Mesenchymal stem cell (in vitro differentiated cells and primary cell): ENCODE data around the gene MFSD6L.

Source experiments
- DNase-seq: peaks from one replicate; pipeline ENCODE4 v3.0.0-alpha.2; 2013
- H2AFZ ChIP-seq: one replicate; pipeline ENCODE4 v1.6.1; 2013; ENCODE audit warnings: low read depth, mild to moderate bottlenecking, control low read depth, inconsistent platforms, low read length, moderate library complexity
- H2AK5ac ChIP-seq: 2 replicates; pipeline ENCODE4 v1.6.1; 2013; ENCODE audit warnings: low read length, moderate library complexity, mild to moderate bottlenecking, inconsistent platforms; ENCODE audit not compliant: severe bottlenecking
- H2BK120ac ChIP-seq: one replicate; pipeline ENCODE4 v1.6.1; 2013; ENCODE audit warnings: low read depth, mild to moderate bottlenecking, inconsistent platforms, low read length, moderate library complexity
- H2BK12ac ChIP-seq, 2 experiments: one replicate each; pipeline ENCODE4 v1.6.1; 2013; ENCODE audit warnings: inconsistent platforms in 2 of 2, low read length in 2 of 2, mild to moderate bottlenecking in 2 of 2, moderate library complexity in 2 of 2, control low read depth in 1 of 2
- H2BK15ac ChIP-seq: one replicate; pipeline ENCODE4 v1.6.1; 2013; ENCODE audit warnings: mild to moderate bottlenecking, low read depth, inconsistent platforms; ENCODE audit not compliant: poor library complexity, severe bottlenecking
- H2BK5ac ChIP-seq: 2 replicates; pipeline ENCODE4 v1.6.1; 2013; ENCODE audit warnings: low read depth, mild to moderate bottlenecking, low read length, control low read depth, inconsistent platforms; ENCODE audit not compliant: poor library complexity, severe bottlenecking
- H3K14ac ChIP-seq, 2 experiments: one replicate each; pipeline ENCODE4 v1.6.1; 2013; ENCODE audit warnings: inconsistent platforms in 2 of 2, low read length in 2 of 2, control low read depth in 1 of 2, mild to moderate bottlenecking in 1 of 2, moderate library complexity in 1 of 2
- H3K18ac ChIP-seq, 2 experiments: one replicate each; pipeline ENCODE4 v1.6.1; 2013; ENCODE audit warnings: inconsistent platforms in 2 of 2, low read length in 2 of 2, control low read depth in 1 of 2, low read depth in 1 of 2, mild to moderate bottlenecking in 1 of 2
- H3K23ac ChIP-seq, 2 experiments: one replicate each; pipeline ENCODE4 v1.6.1; 2013; ENCODE audit warnings: inconsistent platforms in 2 of 2, low read length in 2 of 2, mild to moderate bottlenecking in 2 of 2, moderate library complexity in 2 of 2, control low read depth in 1 of 2
- H3K27ac ChIP-seq: 2 replicates; pipeline ENCODE4 v1.5.1; 2013; ENCODE audit warnings: mild to moderate bottlenecking, moderate library complexity, low read length, control low read depth, inconsistent platforms; ENCODE audit not compliant: poor library complexity, severe bottlenecking
- H3K27me3 ChIP-seq, 2 experiments: 2 replicates each; pipeline versions ENCODE4 v1.6.1 to v1.7.0; 2013; ENCODE audit warnings: low read length in 2 of 2, mild to moderate bottlenecking in 2 of 2, moderate library complexity in 2 of 2, control low read depth in 1 of 2, inconsistent platforms in 1 of 2; ENCODE audit not compliant: control insufficient read depth in 1 of 2, insufficient read depth in 1 of 2
- H3K36me3 ChIP-seq, 2 experiments: 2 replicates each; pipeline versions ENCODE4 v1.6.1 to v1.7.0; 2013; ENCODE audit warnings: low read length in 2 of 2, control low read depth in 1 of 2, inconsistent platforms in 1 of 2, low read depth in 1 of 2, mild to moderate bottlenecking in 1 of 2; ENCODE audit not compliant: insufficient read depth in 2 of 2, control insufficient read depth in 1 of 2
- H3K4ac ChIP-seq, 2 experiments: one replicate each; pipeline ENCODE4 v1.6.1; 2013; ENCODE audit warnings: inconsistent platforms in 2 of 2, low read length in 2 of 2, mild to moderate bottlenecking in 2 of 2, moderate library complexity in 2 of 2, control low read depth in 1 of 2, low read depth in 1 of 2
- H3K4me1 ChIP-seq: 2 replicates; pipeline ENCODE4 v1.6.1; 2013; ENCODE audit warnings: low read depth, low read length, control low read depth; ENCODE audit not compliant: control insufficient read depth, insufficient read depth
- H3K4me2 ChIP-seq: 2 replicates; pipeline ENCODE4 v1.6.1; 2013; ENCODE audit warnings: low read length, mild to moderate bottlenecking, inconsistent platforms; ENCODE audit not compliant: poor library complexity, severe bottlenecking
- H3K4me3 ChIP-seq, 2 experiments: 2 replicates each; pipeline versions ENCODE4 v1.5.1 to v1.7.0; 2013; ENCODE audit warnings: low read length in 2 of 2, mild to moderate bottlenecking in 2 of 2, control low read depth in 1 of 2, low read depth in 1 of 2; ENCODE audit not compliant: insufficient read depth in 1 of 2
- H3K79me1 ChIP-seq: replicated peaks from 2 replicates; pipeline ENCODE4 v1.6.1; 2013; ENCODE audit warnings: mild to moderate bottlenecking, control low read depth, low read length, inconsistent platforms; ENCODE audit not compliant: poor library complexity, severe bottlenecking
- H3K9ac ChIP-seq: 2 replicates; pipeline ENCODE4 v1.7.0; 2013; ENCODE audit warnings: mild to moderate bottlenecking, low read length, moderate library complexity
- H3K9me3 ChIP-seq: 2 replicates; pipeline ENCODE4 v1.7.0; 2013; ENCODE audit warnings: mild to moderate bottlenecking, low read length; ENCODE audit not compliant: control insufficient read depth
- H4K8ac ChIP-seq: one replicate; pipeline ENCODE4 v1.6.1; 2013; ENCODE audit warnings: inconsistent platforms, mild to moderate bottlenecking, low read length, moderate library complexity
- H4K91ac ChIP-seq: one replicate; pipeline ENCODE4 v1.6.1; 2013; ENCODE audit warnings: mild to moderate bottlenecking, low read length, inconsistent platforms
- WGBS: methylation state at CpG from one replicate; pipeline ENCODE4 v1.1.7; 2013; ENCODE audit warnings: mixed read lengths; 5-methylcytosine and 5-hydroxymethylcytosine counted together

The MFSD6L gene

GRCh38 chr17:8844229-8845218 lies 45.4 kb upstream of the MFSD6L start:
- Histone ChIP-seq H2AFZ (no peak overlapping the region), H3K4me1 (peaks cover 1% of the 10 kb centered on the region), H3K27me3 (peaks cover 0 to 30% of the 10 kb centered on the region in 2 experiments), H4K8ac (no peak overlapping the region), H2BK12ac (no peak overlapping the region), H3K9ac (no peak overlapping the region), H2AK5ac (no peak overlapping the region), H4K91ac (no peak overlapping the region), H2BK15ac (no peak overlapping the region), H3K4ac (no peak overlapping the region), H3K27ac (no peak overlapping the region), H2BK5ac (no peak overlapping the region), H3K4me2 (no peak overlapping the region), H3K4me3 (no peak overlapping the region), H3K14ac (no peak overlapping the region), H3K36me3 (no peaks in the 10 kb centered on the region), H3K18ac (no peak overlapping the region), H3K23ac (no peak overlapping the region), H3K9me3 (peaks cover 3% of the 10 kb centered on the region), H3K79me1 (no peaks in the 10 kb centered on the region), H2BK120ac (no peak overlapping the region)
- WGBS: 73% methylated on average over 5 of the region's 9 CpGs
- no peak for DNase-seq

- Histone ChIP-seq H2AK5ac (no peak overlapping the region), H3K4me1 (peaks cover 3% of the 10 kb centered on the region), H3K4ac (no peak overlapping the region), H2BK120ac (no peak overlapping the region), H3K4me3 (no peak overlapping the region), H3K14ac (no peak overlapping the region), H4K91ac (no peak overlapping the region), H3K23ac (no peak overlapping the region), H3K36me3 (no peaks in the 10 kb centered on the region), H3K27ac (no peak overlapping the region), H3K9me3 (peaks cover 3% of the 10 kb centered on the region), H4K8ac (no peak overlapping the region), H2BK15ac (no peak overlapping the region), H2BK5ac (no peak overlapping the region), H3K18ac (no peak overlapping the region), H3K27me3 (peaks cover 0 to 29% of the 10 kb centered on the region in 2 experiments), H2BK12ac (no peak overlapping the region), H3K9ac (no peak overlapping the region), H2AFZ (no peak overlapping the region), H3K79me1 (no peaks in the 10 kb centered on the region), H3K4me2 (no peak overlapping the region)
- 73% methylated on average over 2 of the region's 2 CpGs for WGBS
- DNase-seq: no peak
Measured at GRCh38 chr17:8843344-8843743, 44.2 kb upstream of the MFSD6L start.

GRCh38 chr17:8841844-8842243 lies 42.7 kb upstream of the MFSD6L start:
- peaks cover 11% of the 10 kb centered on the region for H3K4me1 ChIP-seq
- WGBS: 89% methylated on average over 3 of the region's 4 CpGs
- H2BK5ac ChIP-seq: no peak overlapping the region
- H3K23ac ChIP-seq: no peak overlapping the region
- peaks cover 0 to 40% of the 10 kb centered on the region in 2 experiments for H3K27me3 ChIP-seq
- no peak overlapping the region for H2AK5ac ChIP-seq
- H4K91ac ChIP-seq: no peak overlapping the region
- no peak overlapping the region for H3K4ac ChIP-seq
- no peak overlapping the region for H3K27ac ChIP-seq
- H3K9me3 ChIP-seq: peaks cover 3% of the 10 kb centered on the region
- no peak overlapping the region for H2BK120ac ChIP-seq
- H2AFZ ChIP-seq: no peak overlapping the region
- no peaks in the 10 kb centered on the region for H3K79me1 ChIP-seq
- no peak overlapping the region for H2BK12ac ChIP-seq
- no peaks in the 10 kb centered on the region for H3K36me3 ChIP-seq
- H2BK15ac ChIP-seq: no peak overlapping the region
- H3K18ac ChIP-seq: no peak overlapping the region
- DNase-seq: no peak
- no peak overlapping the region for H3K4me2 ChIP-seq
- no peak overlapping the region for H4K8ac ChIP-seq
- no peak overlapping the region for H3K4me3 ChIP-seq
- no peak overlapping the region for H3K14ac ChIP-seq
- no peak overlapping the region for H3K9ac ChIP-seq

- Histone ChIP-seq H3K4me2 (no peak overlapping the region), H3K18ac (no peak overlapping the region), H3K27me3 (peaks cover 7 to 53% of the 10 kb centered on the region in 2 experiments), H2BK15ac (no peak overlapping the region), H2AFZ (no peak overlapping the region), H2BK120ac (no peak overlapping the region), H3K9ac (no peak overlapping the region), H4K91ac (no peak overlapping the region), H3K36me3 (no peaks in the 10 kb centered on the region), H3K14ac (no peak overlapping the region), H4K8ac (no peak overlapping the region), H3K4me1 (peaks cover 11% of the 10 kb centered on the region), H3K4me3 (no peak overlapping the region), H3K4ac (no peak overlapping the region), H3K9me3 (peaks cover 3% of the 10 kb centered on the region), H2BK12ac (no peak overlapping the region), H3K23ac (no peak overlapping the region), H2AK5ac (no peak overlapping the region), H3K79me1 (no peaks in the 10 kb centered on the region), H3K27ac (no peak overlapping the region), H2BK5ac (no peak overlapping the region)
- 77% methylated on average over 9 of the region's 11 CpGs for WGBS
- no peak for DNase-seq
Measured at GRCh38 chr17:8839410-8839935, 40.3 kb upstream of the MFSD6L start.
